Medulla oblongata (tissue), 1 donor: ENCODE measurements around the gene MICAL2.

ENCODE experiments used
- DNase-seq: peaks from one replicate; pipeline ENCODE4 v3.0.0-alpha.2; 2015; ENCODE audit errors: extremely low spot score

Gene MICAL2

GRCh38 chr11:12188548-12189317 is 78.3 kb downstream of the MICAL2 start:
- no peak for DNase-seq

- DNase-seq: no peak
These were observed 79.3 kb downstream of the MICAL2 start for GRCh38 chr11:12189543-12190235.

GRCh38 chr11:12190511-12190910 is 80.1 kb downstream of the MICAL2 start:
- DNase-seq: no peak

DNA sequence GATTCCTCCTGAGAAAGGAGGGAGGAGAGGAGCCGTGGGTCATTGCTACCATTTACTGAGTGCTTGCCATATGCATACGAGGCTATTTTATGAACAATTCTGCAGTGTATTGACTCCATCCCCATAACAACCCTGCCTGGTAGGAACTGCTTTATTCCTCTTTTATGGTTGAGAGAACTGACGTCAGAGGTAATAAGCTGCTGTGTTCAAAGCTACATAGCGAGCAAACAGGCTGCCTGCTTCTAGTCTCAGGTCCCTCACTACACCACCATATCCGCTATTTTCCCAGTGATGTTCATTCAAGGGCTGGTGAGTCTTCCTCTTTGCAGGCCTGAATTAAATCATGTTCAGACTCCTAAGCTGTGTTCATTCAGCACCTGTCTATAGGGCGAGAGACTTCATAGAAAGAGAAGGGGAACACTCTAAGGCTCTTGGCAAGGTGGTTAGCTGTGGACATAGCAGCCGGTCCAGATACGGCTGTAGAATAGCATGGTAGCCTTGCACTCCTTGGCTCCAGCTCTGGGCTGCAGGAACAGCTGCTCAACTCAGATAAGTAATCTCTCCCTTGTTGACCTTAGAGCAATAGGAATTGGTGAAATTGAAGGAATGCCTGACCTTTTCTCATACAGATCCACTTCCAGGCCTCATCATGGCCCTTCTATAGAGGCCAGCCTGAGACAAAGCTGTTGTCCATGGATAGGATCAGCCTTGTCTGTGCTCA is 82.6 kb downstream of the MICAL2 start:
- no peak for DNase-seq

- no peak for DNase-seq
These were observed 83.3 kb downstream of the MICAL2 start for GRCh38 chr11:12193515-12194336.

DNA sequence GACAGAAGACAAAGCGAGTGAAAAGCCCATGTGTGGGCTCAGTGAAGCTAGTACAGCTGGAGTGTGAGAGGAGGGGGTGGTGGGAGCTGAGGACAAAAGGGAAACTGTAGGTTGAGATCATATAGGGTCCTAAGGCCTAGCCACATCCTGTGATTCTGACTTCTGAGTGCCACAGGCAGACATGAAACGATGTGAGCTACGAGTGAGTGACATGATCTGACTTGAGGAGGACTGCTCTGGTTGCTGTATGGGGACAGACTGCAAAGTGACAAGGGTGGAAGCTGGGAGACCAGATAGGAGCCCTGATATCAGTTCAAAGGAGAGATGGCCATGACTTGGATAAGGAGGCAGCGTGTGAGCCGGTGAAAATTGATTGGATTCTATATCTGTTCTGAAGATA is 85.4 kb downstream of the MICAL2 start:
- DNase-seq: no peak

DNA sequence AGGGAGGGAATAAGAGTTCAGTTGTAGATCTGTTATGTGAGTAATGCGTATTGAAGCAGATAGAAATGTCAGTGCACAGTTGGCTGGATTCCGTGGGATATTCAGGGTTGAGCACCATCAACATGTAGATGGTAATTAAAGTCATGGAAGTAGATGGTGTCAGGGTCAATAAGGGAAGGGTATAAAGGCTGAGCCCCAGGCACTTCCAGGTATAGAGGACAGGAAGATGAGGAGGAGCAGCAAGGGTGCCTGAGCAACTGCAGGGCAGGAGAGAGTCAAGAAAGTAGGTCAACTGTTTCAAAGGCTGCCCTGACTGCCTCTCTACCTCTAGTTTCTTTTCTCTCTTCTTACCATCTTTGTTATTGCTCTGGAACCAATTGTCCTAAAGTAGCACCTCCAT is 85.9 kb downstream of the MICAL2 start:
- DNase-seq: no peak

DNA sequence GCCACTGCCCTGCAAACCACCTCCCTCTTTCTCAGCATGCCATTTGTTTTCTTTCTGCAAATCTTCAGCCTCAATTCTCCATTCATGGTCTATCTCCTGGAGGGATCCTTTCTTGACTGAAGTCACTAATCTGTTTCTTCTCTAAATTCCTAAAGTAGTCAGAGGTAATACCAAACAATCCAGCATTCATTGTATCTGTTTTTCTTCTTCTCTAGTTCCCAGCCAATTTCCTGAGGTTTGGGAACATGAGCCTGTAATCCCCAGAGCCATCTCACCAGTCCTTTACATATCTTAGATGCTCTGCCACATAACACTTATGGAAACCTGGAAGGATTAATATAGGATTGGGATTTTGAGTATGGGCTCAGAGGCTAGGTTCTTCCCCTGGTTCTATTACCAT is 86.5 kb downstream of the MICAL2 start:
- no peak for DNase-seq

- DNase-seq: no peak
These were observed 88.1 kb downstream of the MICAL2 start for GRCh38 chr11:12198251-12199222.

DNA sequence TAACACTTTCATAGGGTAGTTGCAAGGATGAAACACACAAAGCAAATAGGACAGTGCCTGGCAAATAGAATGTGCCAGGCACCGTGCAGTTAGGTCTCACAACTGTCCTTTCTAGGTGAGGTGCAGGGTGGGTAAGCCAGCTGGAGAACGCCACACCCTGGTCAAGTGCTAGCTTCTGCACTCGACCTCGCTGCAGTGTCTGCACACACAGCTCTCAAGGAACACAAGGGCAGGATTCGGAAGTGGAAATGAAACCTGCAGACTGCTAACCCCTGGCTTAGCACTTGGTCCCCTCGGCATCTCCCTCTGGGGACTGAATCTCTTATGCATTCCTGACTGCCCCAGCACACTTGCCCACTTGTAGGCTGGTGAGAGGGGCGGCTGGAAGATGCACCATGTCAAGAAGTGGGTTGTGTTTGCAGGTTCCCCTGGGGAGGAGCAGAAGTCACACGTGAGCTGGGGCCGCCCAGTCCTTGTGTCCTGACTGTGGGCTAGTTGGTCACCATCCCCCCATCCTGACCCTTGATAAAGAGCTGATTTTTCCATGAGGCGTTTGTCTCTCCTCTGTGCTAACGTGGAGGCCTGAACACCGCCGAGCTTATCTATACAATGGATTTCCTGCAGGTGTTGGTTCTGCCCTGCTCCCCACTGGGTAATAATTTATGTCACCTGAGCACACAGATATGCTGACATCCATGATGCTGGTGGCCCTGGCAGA is 89.0 kb downstream of the MICAL2 start:
- no peak for DNase-seq

- DNase-seq: no peak
These were observed 90.0 kb downstream of the MICAL2 start for GRCh38 chr11:12200279-12200990.

- no peak for DNase-seq
These were observed 90.9 kb downstream of the MICAL2 start for GRCh38 chr11:12200991-12201985.

- DNase-seq: no peak
These were observed 92.4 kb downstream of the MICAL2 start for GRCh38 chr11:12202661-12203310.

GRCh38 chr11:12204506-12204905 is 94.1 kb downstream of the MICAL2 start:
- DNase-seq: no peak

GRCh38 chr11:12205330-12205729 is 94.9 kb downstream of the MICAL2 start:
- no peak for DNase-seq

- no peak for DNase-seq
These were observed 96.1 kb downstream of the MICAL2 start for GRCh38 chr11:12206529-12206928.

- DNase-seq: no peak
These were observed 97.2 kb downstream of the MICAL2 start for GRCh38 chr11:12207384-12208150.
